Suprapubic skin (tissue), 4 donors: ENCODE measurements around the gene NECAB3.

ENCODE experiments used
- CTCF ChIP-seq, 2 donors: fragments of 200-600 bp in 1 of 2; fragments of 450-650 bp in 1 of 2; sonication (generic) in 1 of 2; IDR thresholded peaks; one replicate each; pipeline ENCODE4 v1.5.1; 2016 to 2019; ENCODE audit warnings: antibody characterized with exemption in 2 of 2, mild to moderate bottlenecking in 1 of 2, moderate library complexity in 1 of 2
- POLR2A ChIP-seq, 2 donors: fragments of 450-650 bp; IDR thresholded peaks; one replicate each; pipeline ENCODE4 v1.6.1; 2017; ENCODE audit warnings: antibody characterized with exemption in 2 of 2, mild to moderate bottlenecking in 2 of 2, moderate library complexity in 2 of 2
- POLR2AphosphoS5 ChIP-seq, 3 donors: sonication (generic); formaldehyde crosslinking; IDR thresholded peaks; one replicate each; pipeline ENCODE4 v1.6.1; 2017; ENCODE audit warnings: antibody characterized with exemption in 3 of 3

- TF ChIP-seq CTCF (IDR thresholded peaks at IDR 0.05) (no peak), POLR2A (IDR thresholded peaks at IDR 0.05) (no peak), POLR2AphosphoS5 (IDR thresholded peaks at IDR 0.05) (no peak)
Observed at GRCh38 chr20:33669873-33670640, 4.2 kb downstream of the NECAB3 start.
